Heart left ventricle (tissue), 13 donors: ENCODE measurements around the gene TSKU.

ENCODE experiments used
- POLR2A ChIP-seq, 2 donors: fragments of 450-650 bp; IDR thresholded peaks; one replicate each; pipeline ENCODE4 v1.6.1; 2017; ENCODE audit warnings: antibody characterized with exemption in 2 of 2, mild to moderate bottlenecking in 2 of 2, moderate library complexity in 2 of 2
- TF ChIP-seq, protein P1 (sequence below), 12 donors: fragments of 200-600 bp; sonication (generic) in 4 of 12; IDR thresholded peaks; one replicate each; pipeline versions ENCODE4 v1.5.0 to v1.8.0; 2018 to 2022; ENCODE audit warnings: antibody characterized with exemption in 12 of 12, mild to moderate bottlenecking in 5 of 12
- donor health status: ischemic (EF 13 %, LVEDD 7.1; RV severe dilation, severe dysfunction).
- donor health status: DM: no; HTN: yes; CAD: no.
- donor health status: DM: no; HTN: no; CAD: no.
- donor health status: ischemic (EF 25% LVEDD 6.9; RV normal size, moderate dysfunction).
- donor health status: ischemic (EF 25% LVEDD 5.7; RV mildly dilated, moderate dysfunction).
- donor health status: ischemic (EF 35%, LVEDD 5.7; RV mildly dilated, moderate dysfunction).
- donor health status: nonischemic (EF 11% LVEDD 7.7; RV severe dilation, severe dysfunction).
- donor health status: DM: yes; HTN: yes; CAD: no.
- donor health status: PGD.
- donor health status: ischemic (EF 29% LVEDD 5.4; RV normal size, mild dysfunction).
- donor health status: nonischemic (EF 23%, LVEDD 6.1; RV moderate dilation, normal function).

DNA sequence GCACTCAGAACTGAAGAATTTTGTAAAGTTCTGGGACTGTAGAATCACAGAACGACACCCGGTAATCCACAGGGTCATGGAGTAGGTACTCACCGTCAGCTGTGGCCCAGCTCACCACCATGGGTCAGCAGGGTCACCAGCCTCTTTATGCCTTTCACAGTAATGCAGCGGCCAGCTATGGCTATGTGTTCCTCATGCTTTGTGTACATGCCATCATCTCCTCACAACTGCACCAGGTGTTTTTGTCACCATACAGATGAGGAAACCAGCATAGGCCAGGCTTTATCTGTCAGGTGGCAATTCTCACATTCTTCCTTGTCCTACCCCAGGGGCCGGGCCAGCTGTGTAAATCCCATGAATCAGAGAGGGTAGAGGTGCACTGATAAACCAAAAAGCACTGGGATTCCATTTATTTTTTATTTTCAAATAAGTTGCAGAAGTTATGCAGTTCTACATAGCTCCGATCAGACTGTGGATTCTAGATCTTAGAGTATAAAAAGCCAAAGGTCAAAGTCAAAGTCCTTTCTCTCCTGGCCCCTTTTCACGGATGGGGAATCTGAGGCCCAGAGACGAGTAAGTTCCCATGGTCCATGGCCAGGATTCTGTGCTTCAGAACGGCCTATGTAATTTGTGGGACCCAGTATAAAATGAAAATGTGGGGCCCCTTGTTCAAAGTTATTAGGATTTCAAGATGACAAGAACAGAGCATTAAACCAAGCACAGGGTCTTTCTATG, 17.5 kb downstream of the TSKU start:
- TF ChIP-seq, protein P1, sequence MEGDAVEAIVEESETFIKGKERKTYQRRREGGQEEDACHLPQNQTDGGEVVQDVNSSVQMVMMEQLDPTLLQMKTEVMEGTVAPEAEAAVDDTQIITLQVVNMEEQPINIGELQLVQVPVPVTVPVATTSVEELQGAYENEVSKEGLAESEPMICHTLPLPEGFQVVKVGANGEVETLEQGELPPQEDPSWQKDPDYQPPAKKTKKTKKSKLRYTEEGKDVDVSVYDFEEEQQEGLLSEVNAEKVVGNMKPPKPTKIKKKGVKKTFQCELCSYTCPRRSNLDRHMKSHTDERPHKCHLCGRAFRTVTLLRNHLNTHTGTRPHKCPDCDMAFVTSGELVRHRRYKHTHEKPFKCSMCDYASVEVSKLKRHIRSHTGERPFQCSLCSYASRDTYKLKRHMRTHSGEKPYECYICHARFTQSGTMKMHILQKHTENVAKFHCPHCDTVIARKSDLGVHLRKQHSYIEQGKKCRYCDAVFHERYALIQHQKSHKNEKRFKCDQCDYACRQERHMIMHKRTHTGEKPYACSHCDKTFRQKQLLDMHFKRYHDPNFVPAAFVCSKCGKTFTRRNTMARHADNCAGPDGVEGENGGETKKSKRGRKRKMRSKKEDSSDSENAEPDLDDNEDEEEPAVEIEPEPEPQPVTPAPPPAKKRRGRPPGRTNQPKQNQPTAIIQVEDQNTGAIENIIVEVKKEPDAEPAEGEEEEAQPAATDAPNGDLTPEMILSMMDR (IDR thresholded peaks at IDR 0.05) = no peak
- TF ChIP-seq POLR2A (IDR thresholded peaks at IDR 0.05) = no peak
